ENCODE measurements around the gene KIF26B.
"Not testable (repeated sequence)": the region's sequence is repeated elsewhere in the genome, so short reads cannot be mapped to it uniquely, and the experiment has no call there.

DNA sequence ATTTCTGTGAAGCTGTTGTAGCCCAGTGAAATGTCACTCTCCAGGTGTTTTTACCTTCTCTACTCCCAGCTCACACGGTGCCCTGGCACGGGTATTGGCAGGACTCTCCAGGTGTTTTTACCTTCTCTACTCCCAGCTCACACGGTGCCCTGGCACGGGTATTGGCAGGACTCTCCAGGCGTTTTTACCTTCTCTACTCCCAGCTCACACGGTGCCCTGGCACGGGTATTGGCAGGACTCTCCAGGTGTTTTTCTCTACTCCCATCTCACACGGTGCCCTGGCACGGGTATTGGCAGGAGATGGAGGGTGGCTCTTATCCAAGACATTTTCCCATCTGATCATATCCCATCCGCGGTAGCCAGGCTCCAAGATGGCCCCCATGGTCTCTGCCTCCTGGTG, 540.9 kb downstream of the KIF26B start:
- not testable (repeated sequence) for TF ChIP-seq CTCF, POLR2A (IDR thresholded peaks at IDR 0.05)
